ENCODE data around the gene CYP26B1. TPM values are rescaled to one million over a fixed set of nuclear protein-coding genes. Genes with fewer than 3 reads are reported as not detected.

The CYP26B1 gene
- total RNA-seq, 1 experiment from 2014 or later = 0.42 TPM

DNA sequence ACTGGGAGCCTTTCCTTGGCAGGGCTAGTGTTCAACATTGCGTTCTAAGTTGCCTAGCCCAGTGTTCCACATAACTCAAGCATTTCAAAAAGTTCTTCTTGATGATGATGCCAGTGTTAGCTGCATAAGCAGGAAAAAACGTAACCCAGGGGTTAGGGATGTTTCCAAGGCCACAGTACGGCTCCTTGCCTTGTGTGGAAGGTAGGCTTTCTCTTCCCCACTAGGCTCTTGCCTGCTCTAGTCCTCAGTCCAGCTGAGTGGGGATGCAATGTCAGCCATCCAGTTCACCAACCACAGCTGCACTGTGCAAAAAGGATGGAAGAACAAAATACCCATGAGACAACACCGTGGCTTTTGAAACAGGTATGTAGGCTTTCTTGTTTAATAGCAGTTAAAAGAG, 28.0 kb upstream of the CYP26B1 start:
- no peak for DNase-seq (ENCODE audit: low spot score)
- H3K36me3 Mint-ChIP-seq = peaks cover 2% of the 10 kb centered on the region; the same call in 1 of the 2 replicates
- ChIA-PET POLR2A (interaction anchor here (0.7 kb wide), 1 partner anchor 473 kb away, joined by 5 read pairs; no protein-coding TSS in a partner anchor), CTCF (no interaction called here)
- TF ChIP-seq CREB1 (CRISPR knock-in tag; IDR thresholded peaks at IDR 0.05) = no peak
- no peak overlapping the region for H3K4me3 Mint-ChIP-seq
- ATAC-seq = no peak
- peaks cover 17% of the 10 kb centered on the region for H3K4me1 Mint-ChIP-seq
- H3K9me3 Mint-ChIP-seq = no peaks in the 10 kb centered on the region
- H3K27ac Mint-ChIP-seq = no peak overlapping the region
- H3K27me3 Mint-ChIP-seq (ENCODE audit: low read depth) = no peaks in the 10 kb centered on the region

DNA sequence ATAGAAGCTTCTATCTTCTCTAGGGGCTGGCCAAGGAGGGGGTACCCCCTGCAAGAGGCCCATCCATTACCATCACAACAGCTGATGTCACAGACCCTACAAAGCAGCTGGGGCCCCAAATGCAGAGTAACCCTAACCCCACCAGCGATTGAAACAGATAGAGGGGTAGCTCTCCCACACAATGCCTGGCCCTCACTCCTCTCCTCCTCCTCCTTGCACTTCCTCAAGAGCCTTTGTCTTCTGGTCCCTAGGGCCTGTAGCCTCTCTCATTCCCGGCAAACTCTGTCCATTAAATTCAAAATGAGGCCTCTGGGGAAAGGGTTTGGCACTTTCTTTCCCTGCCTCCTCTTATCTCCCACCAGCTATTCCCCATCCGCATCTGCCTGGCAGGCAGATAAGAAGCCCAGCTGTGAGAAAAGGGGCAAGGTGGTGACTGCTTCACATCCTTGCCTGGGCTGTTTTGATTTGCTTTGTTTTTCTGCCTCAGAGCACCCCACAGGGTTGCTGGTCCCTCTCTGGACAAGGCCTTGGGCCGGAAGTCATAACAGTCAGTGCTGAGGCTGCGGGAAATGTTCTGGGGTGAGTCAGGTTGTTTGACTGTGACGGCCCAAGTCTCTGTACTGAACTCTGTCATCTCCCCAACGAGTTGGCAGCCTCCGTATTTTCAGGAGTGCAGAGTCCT, 26.1 kb upstream of the CYP26B1 start:
- Mint-ChIP-seq H3K27ac (peak overlapping the region; percentile 66; the same call in 1 of the 2 replicates), H3K4me3 (no peak overlapping the region), H3K9me3 (no peaks in the 10 kb centered on the region), H3K4me1 (peaks cover 17% of the 10 kb centered on the region), H3K36me3 (no peaks in the 10 kb centered on the region; the same call in 1 of the 2 replicates), H3K27me3 (ENCODE audit: low read depth) (no peaks in the 10 kb centered on the region)
- ChIA-PET POLR2A (no interaction called here), CTCF (interaction anchor here (0.8 to 1.0 kb wide), 2 partner anchors 21 to 117 kb away, joined by 3 to 4 read pairs; no protein-coding TSS in a partner anchor)
- DNase-seq (ENCODE audit: low spot score) (no peak), ATAC-seq (peak; percentile 60)
- TF ChIP-seq, protein P1, sequence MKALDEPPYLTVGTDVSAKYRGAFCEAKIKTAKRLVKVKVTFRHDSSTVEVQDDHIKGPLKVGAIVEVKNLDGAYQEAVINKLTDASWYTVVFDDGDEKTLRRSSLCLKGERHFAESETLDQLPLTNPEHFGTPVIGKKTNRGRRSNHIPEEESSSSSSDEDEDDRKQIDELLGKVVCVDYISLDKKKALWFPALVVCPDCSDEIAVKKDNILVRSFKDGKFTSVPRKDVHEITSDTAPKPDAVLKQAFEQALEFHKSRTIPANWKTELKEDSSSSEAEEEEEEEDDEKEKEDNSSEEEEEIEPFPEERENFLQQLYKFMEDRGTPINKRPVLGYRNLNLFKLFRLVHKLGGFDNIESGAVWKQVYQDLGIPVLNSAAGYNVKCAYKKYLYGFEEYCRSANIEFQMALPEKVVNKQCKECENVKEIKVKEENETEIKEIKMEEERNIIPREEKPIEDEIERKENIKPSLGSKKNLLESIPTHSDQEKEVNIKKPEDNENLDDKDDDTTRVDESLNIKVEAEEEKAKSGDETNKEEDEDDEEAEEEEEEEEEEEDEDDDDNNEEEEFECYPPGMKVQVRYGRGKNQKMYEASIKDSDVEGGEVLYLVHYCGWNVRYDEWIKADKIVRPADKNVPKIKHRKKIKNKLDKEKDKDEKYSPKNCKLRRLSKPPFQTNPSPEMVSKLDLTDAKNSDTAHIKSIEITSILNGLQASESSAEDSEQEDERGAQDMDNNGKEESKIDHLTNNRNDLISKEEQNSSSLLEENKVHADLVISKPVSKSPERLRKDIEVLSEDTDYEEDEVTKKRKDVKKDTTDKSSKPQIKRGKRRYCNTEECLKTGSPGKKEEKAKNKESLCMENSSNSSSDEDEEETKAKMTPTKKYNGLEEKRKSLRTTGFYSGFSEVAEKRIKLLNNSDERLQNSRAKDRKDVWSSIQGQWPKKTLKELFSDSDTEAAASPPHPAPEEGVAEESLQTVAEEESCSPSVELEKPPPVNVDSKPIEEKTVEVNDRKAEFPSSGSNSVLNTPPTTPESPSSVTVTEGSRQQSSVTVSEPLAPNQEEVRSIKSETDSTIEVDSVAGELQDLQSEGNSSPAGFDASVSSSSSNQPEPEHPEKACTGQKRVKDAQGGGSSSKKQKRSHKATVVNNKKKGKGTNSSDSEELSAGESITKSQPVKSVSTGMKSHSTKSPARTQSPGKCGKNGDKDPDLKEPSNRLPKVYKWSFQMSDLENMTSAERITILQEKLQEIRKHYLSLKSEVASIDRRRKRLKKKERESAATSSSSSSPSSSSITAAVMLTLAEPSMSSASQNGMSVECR (CRISPR knock-in tag; IDR thresholded peaks at IDR 0.05; ENCODE audit: borderline replicate concordance) = no peak
- no peak for TF ChIP-seq GTF2I (CRISPR knock-in tag; conservative IDR thresholded peaks at IDR 0.05)
- no peak for TF ChIP-seq ZNF263 (CRISPR knock-in tag; IDR thresholded peaks at IDR 0.05; ENCODE audit: low read depth)
- TF ChIP-seq JAZF1 (CRISPR knock-in tag; IDR thresholded peaks at IDR 0.05) = no peak
- no peak for TF ChIP-seq NFE2L1 (CRISPR knock-in tag; IDR thresholded peaks at IDR 0.05)
- TF ChIP-seq, protein P2, sequence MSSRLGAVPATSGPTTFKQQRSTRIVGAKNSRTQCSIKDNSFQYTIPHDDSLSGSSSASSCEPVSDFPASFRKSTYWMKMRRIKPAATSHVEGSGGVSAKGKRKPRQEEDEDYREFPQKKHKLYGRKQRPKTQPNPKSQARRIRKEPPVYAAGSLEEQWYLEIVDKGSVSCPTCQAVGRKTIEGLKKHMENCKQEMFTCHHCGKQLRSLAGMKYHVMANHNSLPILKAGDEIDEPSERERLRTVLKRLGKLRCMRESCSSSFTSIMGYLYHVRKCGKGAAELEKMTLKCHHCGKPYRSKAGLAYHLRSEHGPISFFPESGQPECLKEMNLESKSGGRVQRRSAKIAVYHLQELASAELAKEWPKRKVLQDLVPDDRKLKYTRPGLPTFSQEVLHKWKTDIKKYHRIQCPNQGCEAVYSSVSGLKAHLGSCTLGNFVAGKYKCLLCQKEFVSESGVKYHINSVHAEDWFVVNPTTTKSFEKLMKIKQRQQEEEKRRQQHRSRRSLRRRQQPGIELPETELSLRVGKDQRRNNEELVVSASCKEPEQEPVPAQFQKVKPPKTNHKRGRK (CRISPR knock-in tag; IDR thresholded peaks at IDR 0.05; ENCODE audit: borderline replicate concordance) = no peak
- TF ChIP-seq, protein P3, sequence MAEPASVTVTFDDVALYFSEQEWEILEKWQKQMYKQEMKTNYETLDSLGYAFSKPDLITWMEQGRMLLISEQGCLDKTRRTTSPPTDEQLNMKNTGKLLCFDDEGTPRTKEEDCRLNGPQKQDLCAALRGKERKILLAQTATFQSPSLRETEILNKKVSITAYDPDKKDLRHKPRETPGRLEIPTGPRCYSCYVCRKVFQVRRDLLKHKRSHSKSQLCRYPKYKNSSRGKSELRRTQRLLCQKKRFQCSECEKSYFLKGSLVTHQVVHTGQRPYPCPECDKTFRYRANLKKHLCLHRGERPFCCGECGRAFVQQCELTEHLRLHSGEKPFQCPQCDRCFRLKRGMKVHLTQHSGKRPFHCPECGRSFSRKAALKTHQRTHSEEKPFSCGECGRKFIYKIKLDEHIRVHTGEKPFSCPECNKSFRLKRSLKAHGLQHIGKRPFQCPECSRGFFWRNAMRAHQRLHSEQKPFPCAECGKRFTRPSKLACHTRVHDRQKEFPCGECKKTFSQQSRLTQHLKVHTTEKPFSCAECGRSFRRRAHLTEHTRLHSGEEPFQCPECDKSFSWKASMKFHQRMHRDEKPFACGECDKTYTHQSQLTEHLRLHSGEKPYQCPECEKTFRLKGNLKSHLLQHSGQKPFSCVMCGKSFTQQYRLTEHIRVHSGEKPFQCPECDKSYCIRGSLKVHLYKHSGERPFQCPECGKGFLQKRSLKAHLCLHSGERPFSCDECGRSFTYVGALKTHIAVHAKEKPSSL (CRISPR knock-in tag; conservative IDR thresholded peaks at IDR 0.05) = no peak
- TF ChIP-seq ESRRA (CRISPR knock-in tag; IDR thresholded peaks at IDR 0.05; ENCODE audit: borderline replicate concordance) = no peak
- TF ChIP-seq JUN (CRISPR knock-in tag; IDR thresholded peaks at IDR 0.05) = no peak
- TF ChIP-seq, protein P4, sequence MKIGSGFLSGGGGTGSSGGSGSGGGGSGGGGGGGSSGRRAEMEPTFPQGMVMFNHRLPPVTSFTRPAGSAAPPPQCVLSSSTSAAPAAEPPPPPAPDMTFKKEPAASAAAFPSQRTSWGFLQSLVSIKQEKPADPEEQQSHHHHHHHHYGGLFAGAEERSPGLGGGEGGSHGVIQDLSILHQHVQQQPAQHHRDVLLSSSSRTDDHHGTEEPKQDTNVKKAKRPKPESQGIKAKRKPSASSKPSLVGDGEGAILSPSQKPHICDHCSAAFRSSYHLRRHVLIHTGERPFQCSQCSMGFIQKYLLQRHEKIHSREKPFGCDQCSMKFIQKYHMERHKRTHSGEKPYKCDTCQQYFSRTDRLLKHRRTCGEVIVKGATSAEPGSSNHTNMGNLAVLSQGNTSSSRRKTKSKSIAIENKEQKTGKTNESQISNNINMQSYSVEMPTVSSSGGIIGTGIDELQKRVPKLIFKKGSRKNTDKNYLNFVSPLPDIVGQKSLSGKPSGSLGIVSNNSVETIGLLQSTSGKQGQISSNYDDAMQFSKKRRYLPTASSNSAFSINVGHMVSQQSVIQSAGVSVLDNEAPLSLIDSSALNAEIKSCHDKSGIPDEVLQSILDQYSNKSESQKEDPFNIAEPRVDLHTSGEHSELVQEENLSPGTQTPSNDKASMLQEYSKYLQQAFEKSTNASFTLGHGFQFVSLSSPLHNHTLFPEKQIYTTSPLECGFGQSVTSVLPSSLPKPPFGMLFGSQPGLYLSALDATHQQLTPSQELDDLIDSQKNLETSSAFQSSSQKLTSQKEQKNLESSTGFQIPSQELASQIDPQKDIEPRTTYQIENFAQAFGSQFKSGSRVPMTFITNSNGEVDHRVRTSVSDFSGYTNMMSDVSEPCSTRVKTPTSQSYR (CRISPR knock-in tag; IDR thresholded peaks at IDR 0.05) = no peak
- TF ChIP-seq, protein P5, sequence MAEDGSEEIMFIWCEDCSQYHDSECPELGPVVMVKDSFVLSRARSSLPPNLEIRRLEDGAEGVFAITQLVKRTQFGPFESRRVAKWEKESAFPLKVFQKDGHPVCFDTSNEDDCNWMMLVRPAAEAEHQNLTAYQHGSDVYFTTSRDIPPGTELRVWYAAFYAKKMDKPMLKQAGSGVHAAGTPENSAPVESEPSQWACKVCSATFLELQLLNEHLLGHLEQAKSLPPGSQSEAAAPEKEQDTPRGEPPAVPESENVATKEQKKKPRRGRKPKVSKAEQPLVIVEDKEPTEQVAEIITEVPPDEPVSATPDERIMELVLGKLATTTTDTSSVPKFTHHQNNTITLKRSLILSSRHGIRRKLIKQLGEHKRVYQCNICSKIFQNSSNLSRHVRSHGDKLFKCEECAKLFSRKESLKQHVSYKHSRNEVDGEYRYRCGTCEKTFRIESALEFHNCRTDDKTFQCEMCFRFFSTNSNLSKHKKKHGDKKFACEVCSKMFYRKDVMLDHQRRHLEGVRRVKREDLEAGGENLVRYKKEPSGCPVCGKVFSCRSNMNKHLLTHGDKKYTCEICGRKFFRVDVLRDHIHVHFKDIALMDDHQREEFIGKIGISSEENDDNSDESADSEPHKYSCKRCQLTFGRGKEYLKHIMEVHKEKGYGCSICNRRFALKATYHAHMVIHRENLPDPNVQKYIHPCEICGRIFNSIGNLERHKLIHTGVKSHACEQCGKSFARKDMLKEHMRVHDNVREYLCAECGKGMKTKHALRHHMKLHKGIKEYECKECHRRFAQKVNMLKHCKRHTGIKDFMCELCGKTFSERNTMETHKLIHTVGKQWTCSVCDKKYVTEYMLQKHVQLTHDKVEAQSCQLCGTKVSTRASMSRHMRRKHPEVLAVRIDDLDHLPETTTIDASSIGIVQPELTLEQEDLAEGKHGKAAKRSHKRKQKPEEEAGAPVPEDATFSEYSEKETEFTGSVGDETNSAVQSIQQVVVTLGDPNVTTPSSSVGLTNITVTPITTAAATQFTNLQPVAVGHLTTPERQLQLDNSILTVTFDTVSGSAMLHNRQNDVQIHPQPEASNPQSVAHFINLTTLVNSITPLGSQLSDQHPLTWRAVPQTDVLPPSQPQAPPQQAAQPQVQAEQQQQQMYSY (CRISPR knock-in tag; IDR thresholded peaks at IDR 0.05) = no peak
- no peak for TF ChIP-seq ZNF317 (CRISPR knock-in tag; IDR thresholded peaks at IDR 0.05; ENCODE audit: borderline replicate concordance, low read depth)
- TF ChIP-seq, protein P6, sequence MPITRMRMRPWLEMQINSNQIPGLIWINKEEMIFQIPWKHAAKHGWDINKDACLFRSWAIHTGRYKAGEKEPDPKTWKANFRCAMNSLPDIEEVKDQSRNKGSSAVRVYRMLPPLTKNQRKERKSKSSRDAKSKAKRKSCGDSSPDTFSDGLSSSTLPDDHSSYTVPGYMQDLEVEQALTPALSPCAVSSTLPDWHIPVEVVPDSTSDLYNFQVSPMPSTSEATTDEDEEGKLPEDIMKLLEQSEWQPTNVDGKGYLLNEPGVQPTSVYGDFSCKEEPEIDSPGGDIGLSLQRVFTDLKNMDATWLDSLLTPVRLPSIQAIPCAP (CRISPR knock-in tag; IDR thresholded peaks at IDR 0.05) = no peak
- no peak for TF ChIP-seq ELF4 (CRISPR knock-in tag; IDR thresholded peaks at IDR 0.05; ENCODE audit: low read depth)
- no peak for TF ChIP-seq OVOL2 (CRISPR knock-in tag; IDR thresholded peaks at IDR 0.05; ENCODE audit: borderline replicate concordance)

Measured in WTC11 (cell line).